Lower leg skin (tissue), 4 donors: ENCODE data around the gene CEP131. TPM values are rescaled to one million over a fixed set of nuclear protein-coding genes. Genes with fewer than 3 reads are reported as not detected.

Source experiments
- DNase-seq, 2 donors: peaks; one replicate each; pipeline ENCODE4 v3.0.0-alpha.2; 2019; ENCODE audit warnings: low spot score in 2 of 2
- H3K4me3 ChIP-seq: fragments of 200-600 bp; sonication (generic); 2 replicates; pipeline ENCODE4 v1.5.1; 2017; ENCODE audit warnings: mild to moderate bottlenecking, low read depth; ENCODE audit not compliant: poor library complexity, severe bottlenecking
- CTCF ChIP-seq, 3 donors: fragments of 450-650 bp; IDR thresholded peaks; one replicate each; pipeline ENCODE4 v1.5.1; 2016; ENCODE audit warnings: antibody characterized with exemption in 3 of 3, mild to moderate bottlenecking in 3 of 3, moderate library complexity in 2 of 3
- POLR2A ChIP-seq, 2 donors: fragments of 450-650 bp; IDR thresholded peaks; one replicate each; pipeline ENCODE4 v1.6.1; 2016 to 2017; ENCODE audit warnings: antibody characterized with exemption in 2 of 2, mild to moderate bottlenecking in 1 of 2, moderate library complexity in 1 of 2
- WGBS, 2 donors: methylation state at CpG; one replicate each; pipeline ENCODE4 v1.1.5; 2018; 5-methylcytosine and 5-hydroxymethylcytosine counted together
- intact Hi-C: fragments of 100-400 bp; cut with DNase I; formaldehyde crosslinking; loops from one replicate; pipeline ENCODE4 v1.15.0; 2023; ENCODE audit warnings: low total_unique reads
- total RNA-seq, 4 donors: library from RNA; depleted of rRNA; stranded (reverse); fragments of >200 nt; gene quantifications; one replicate each; pipeline ENCODE4 v1.1.0, GENCODE V29; 2016

The CEP131 gene
- total RNA-seq, 4 donors from 2014 or later, result 4.3 to 12.9 (median 8.4) TPM

- WGBS, 2 donors, result 69 to 73% methylated on average over 9 of the region's 9 CpGs
- H3K4me3 ChIP-seq, result no peak overlapping the region
- intact Hi-C loops, result no loop called here
- no peak for DNase-seq
- TF ChIP-seq CTCF (IDR thresholded peaks at IDR 0.05), result no peak
- no peak for TF ChIP-seq POLR2A (IDR thresholded peaks at IDR 0.05)
Measured at GRCh38 chr17:81179220-81179619, 43.5 kb downstream of the CEP131 start.

- 90 to 94% methylated on average over 19 to 25 of the region's 25 CpGs for WGBS, 2 donors
- H3K4me3 ChIP-seq, result no peak overlapping the region
- TF ChIP-seq POLR2A (IDR thresholded peaks at IDR 0.05), result no peak
- TF ChIP-seq CTCF (IDR thresholded peaks at IDR 0.05), result no peak
- intact Hi-C loops, result no loop called here
- no peak for DNase-seq
Measured at GRCh38 chr17:81178136-81179091, 44.4 kb downstream of the CEP131 start.

- intact Hi-C loops, result no loop called here
- WGBS, 2 donors, result 88 to 94% methylated on average over 7 of the region's 7 CpGs
- H3K4me3 ChIP-seq, result no peak overlapping the region
- DNase-seq, result no peak
- TF ChIP-seq POLR2A (IDR thresholded peaks at IDR 0.05), result no peak
- TF ChIP-seq CTCF (IDR thresholded peaks at IDR 0.05), result no peak
Measured at GRCh38 chr17:81176666-81177065, 46.1 kb downstream of the CEP131 start.

GRCh38 chr17:81173762-81174155, 49.0 kb downstream of the CEP131 start:
- no peak for DNase-seq
- no peak overlapping the region for H3K4me3 ChIP-seq
- 44 to 75% methylated on average over 1 of the region's 1 CpG for whole genome bisulfite sequencing, 2 donors
- no peak for TF ChIP-seq CTCF (IDR thresholded peaks at IDR 0.05)
- TF ChIP-seq POLR2A (IDR thresholded peaks at IDR 0.05), result no peak
- intact Hi-C loops, result no loop called here

- 86 to 91% methylated on average over 11 of the region's 11 CpGs for WGBS, 2 donors
- TF ChIP-seq POLR2A (IDR thresholded peaks at IDR 0.05), result no peak
- TF ChIP-seq CTCF (IDR thresholded peaks at IDR 0.05), result no peak
- no peak overlapping the region for H3K4me3 ChIP-seq
- intact Hi-C loops, result no loop called here
- no peak for DNase-seq
Measured at GRCh38 chr17:81173052-81173761, 49.6 kb downstream of the CEP131 start.
